ENCODE results near the gene TUBB4B.

GRCh38 chr9:137221095-137221505 is 20.0 kb upstream of the TUBB4B start:
- no peak for TF ChIP-seq CTCF (tag by site-specific recombination; IDR thresholded peaks at IDR 0.05)
- TF ChIP-seq HOXC10 (CRISPR knock-in tag; IDR thresholded peaks at IDR 0.05), result no peak
- no peak for TF ChIP-seq GLI4 (tag by site-specific recombination; IDR thresholded peaks at IDR 0.05)
- no peak for TF ChIP-seq YY2 (tag by site-specific recombination; IDR thresholded peaks at IDR 0.05)
- no peak for TF ChIP-seq ZNF394 (tag by site-specific recombination; IDR thresholded peaks at IDR 0.05; ENCODE audit: borderline replicate concordance)
- TF ChIP-seq ZNF221 (tag by site-specific recombination; IDR thresholded peaks at IDR 0.05; ENCODE audit: borderline replicate concordance), result no peak
- TF ChIP-seq HOXA7 (CRISPR knock-in tag; IDR thresholded peaks at IDR 0.05; ENCODE audit: borderline replicate concordance), result no peak
- TF ChIP-seq ZNF510 (tag by site-specific recombination; IDR thresholded peaks at IDR 0.05; ENCODE audit: insufficient replicate concordance), result no peak
- TF ChIP-seq ZNF580 (tag by site-specific recombination; IDR thresholded peaks at IDR 0.05), result no peak
- TF ChIP-seq ZNF629 (tag by site-specific recombination; IDR thresholded peaks at IDR 0.05), result no peak

Measured in HEK293 (cell line).